Retinal pigment epithelial cell (primary cell): Measurements from ENCODE around the gene PXT1.
A peak's percentile ranks its signal among the peaks of the same experiment; 100 is the strongest.
"Not testable (repeated sequence)": the region's sequence is repeated elsewhere in the genome, so short reads cannot be mapped to it uniquely, and the experiment has no call there.

ENCODE experiments used
- DNase-seq: peaks from one replicate; pipeline ENCODE4 v3.0.0-alpha.2; 2010; ENCODE audit warnings: low read depth
- H3K4me3 ChIP-seq: 2 replicates; pipeline ENCODE4 v1.5.1; 2011; ENCODE audit warnings: mild to moderate bottlenecking, low read length, control low read depth, moderate library complexity
- TF ChIP-seq, protein P1 (sequence below): conservative IDR thresholded peaks from 2 replicates; pipeline ENCODE4 v1.5.1; 2011; ENCODE audit warnings: low read depth, low read length, control low read depth, inconsistent platforms

The PXT1 gene

DNA sequence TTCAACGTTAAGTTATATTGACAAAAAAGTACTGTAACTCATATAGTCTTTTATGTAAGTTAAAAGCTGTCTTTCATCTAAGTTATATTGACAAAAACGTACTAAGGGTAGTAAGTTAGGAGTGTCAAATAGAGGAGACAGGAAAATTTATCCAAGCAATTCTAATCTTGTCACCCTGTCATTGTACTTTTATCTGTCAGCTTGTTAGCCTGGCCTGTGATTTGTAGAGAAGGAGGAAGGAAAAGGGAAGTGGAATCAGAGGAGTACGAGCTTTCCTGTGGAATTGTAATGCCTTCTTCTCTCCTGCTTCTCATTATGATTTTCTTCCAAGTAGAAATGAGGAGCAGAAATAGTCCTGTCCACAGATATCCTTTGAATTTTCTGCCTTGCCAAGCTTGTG, 19.0 kb upstream of the PXT1 start:
- H3K4me3 ChIP-seq: no peak overlapping the region
- DNase-seq: no peak
- TF ChIP-seq, protein P1, sequence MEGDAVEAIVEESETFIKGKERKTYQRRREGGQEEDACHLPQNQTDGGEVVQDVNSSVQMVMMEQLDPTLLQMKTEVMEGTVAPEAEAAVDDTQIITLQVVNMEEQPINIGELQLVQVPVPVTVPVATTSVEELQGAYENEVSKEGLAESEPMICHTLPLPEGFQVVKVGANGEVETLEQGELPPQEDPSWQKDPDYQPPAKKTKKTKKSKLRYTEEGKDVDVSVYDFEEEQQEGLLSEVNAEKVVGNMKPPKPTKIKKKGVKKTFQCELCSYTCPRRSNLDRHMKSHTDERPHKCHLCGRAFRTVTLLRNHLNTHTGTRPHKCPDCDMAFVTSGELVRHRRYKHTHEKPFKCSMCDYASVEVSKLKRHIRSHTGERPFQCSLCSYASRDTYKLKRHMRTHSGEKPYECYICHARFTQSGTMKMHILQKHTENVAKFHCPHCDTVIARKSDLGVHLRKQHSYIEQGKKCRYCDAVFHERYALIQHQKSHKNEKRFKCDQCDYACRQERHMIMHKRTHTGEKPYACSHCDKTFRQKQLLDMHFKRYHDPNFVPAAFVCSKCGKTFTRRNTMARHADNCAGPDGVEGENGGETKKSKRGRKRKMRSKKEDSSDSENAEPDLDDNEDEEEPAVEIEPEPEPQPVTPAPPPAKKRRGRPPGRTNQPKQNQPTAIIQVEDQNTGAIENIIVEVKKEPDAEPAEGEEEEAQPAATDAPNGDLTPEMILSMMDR: no peak

DNA sequence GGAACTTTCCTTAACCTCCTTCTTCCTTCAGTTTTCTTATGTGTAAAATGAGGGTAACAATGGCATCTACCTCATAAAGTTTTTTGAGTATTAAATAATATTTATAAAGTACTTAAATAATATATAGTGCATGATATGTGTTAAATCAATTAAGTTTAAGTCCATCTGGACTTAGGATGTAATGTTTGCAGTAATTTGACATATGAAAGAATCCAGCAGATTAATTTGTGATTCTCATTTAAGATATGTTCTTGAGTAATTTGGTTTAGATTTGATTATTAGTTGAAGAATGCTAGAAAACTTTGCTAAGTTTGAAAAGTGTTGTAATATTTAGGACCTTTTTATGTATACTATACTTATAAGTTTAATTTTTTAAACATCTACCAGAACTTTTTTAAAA, 18.3 kb upstream of the PXT1 start:
- no peak overlapping the region for H3K4me3 ChIP-seq
- TF ChIP-seq, protein P1: no peak
- DNase-seq: no peak

DNA sequence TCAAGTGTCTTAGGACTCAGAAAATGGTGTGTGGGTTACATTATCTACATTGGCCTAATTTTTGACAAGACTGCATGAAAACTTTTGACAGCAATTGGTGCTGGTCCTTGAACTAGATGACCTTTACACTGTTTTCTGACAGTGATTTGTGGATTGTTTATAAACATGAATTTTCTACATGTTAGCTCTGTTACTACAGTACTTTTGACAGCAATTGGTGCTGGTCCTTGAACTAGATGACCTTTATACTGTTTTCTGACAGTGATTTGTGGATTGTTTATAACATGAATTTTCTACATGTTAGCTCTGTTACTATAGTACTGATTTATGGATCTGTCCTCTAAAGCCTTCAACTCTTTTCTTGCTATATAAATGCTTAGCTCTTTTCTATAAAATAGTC, 16.8 kb upstream of the PXT1 start:
- DNase-seq: no peak
- TF ChIP-seq, protein P1: no peak
- no peak overlapping the region for H3K4me3 ChIP-seq

DNA sequence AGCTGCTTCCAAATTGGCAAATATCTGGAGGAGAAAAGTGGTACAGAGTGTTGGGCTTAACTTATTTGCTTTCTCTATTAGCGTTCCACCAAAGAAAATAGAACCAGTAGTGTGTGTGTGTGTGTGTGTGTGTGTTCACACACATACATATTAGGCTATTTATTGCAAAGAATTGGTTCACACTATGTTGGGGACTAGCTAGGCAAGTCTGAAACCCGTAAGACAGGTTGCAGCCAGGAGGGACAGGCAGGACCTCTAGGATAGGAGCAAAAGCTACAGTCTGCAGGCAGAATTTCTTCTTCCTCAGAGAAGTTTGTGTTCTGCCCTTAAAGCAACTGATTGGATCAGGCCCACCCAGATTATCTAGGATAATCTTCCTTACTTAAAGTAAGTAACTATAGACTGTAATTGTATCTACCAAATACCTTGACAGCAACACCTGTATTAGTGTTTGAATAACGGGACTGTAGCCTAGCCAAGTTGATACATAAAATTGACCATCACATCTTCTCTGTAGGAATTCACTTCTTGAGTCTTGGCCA, 12.9 kb upstream of the PXT1 start:
- H3K4me3 ChIP-seq: no peak overlapping the region
- no peak for DNase-seq
- TF ChIP-seq, protein P1: no peak

DNA sequence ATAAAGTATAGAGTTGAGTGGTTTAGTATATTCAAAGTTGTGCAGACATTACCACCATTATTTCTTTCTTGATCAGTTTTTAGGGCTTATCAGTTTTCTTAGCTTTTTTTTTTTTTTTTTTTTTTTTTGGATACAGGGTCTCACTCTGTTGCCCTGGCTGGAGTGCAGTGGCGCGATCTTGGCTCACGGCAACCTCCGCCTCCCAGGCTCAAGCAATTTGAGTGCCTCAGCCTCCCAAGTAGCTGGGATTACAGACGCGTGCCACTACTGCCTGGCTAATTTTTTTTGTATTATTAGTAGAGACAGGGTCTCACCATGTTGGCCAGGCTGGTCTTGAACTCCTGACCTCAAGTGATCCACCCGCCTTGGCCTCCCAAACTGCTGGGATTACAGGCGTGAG, 10.2 kb upstream of the PXT1 start:
- not testable (repeated sequence) for DNase-seq, H3K4me3 ChIP-seq

DNA sequence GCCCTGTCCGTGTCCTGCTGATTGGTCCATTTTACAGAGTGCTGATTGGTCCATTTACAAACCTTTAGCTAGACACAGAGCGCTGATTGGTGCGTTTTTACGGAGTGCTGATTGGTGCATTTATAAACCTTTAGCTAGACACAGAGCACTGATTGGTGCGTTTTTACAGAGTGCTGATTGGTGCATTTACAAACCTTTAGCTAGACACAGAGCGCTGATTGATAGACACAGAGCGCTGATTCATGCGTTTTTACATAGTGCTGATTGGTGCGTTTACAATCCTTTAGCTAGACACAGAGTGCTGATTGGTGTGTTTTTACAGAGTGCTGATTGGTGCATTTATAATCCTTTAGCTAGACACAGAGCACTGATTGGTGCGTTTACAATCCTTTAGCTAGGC, 6.5 kb upstream of the PXT1 start:
- DNase-seq, H3K4me3 ChIP-seq: not testable (repeated sequence)

DNA sequence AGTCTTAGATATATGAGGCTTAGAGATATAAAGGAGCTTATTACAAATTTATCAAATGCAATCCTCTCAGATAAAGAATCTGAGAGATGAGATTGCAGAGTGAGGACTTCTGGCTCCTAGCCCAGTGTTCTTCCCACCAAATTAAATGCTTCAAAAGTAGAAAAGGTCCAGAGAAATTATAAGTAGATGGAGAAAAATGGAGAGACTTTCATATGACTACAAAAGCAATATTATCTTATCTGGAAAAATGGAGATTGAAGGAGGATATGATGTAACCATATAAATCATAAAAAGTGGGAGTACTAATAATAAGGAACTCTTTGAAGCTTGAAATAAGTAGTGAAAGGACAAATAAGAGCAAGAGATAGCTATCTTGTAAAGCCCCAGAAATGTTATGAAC, 3.0 kb upstream of the PXT1 start:
- DNase-seq: no peak
- TF ChIP-seq, protein P1: no peak
- H3K4me3 ChIP-seq: no peak overlapping the region

DNA sequence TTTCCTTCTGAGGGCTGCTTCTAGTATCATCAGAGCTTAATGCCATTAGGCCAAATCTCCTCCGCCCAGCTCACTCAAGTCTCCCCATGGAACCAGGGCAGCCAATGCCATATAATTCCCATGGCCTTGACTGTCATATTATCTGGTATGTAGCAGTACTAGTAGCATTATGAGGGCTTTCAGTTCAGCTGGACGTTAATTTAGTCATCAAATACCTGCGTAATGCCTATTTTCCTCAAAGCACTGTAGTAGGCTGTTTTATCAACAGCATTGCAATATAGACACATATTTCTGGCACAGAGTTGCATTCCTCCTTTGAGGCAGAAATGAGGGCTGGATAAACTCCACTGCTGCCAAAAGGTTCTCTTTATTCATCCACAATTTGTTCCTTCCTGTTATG, 1.8 kb upstream of the PXT1 start:
- H3K4me3 ChIP-seq: peak overlapping the region; percentile 87
- TF ChIP-seq, protein P1: no peak
- peak; percentile 60 for DNase-seq
